ENCODE measurements around the gene PDK2. TPM values are rescaled to one million over a fixed set of nuclear protein-coding genes. Genes with fewer than 3 reads are reported as not detected.

Gene PDK2
- total and polyA plus RNA-seq, 5 donors = 149 to 219 (median 178) TPM

DNA sequence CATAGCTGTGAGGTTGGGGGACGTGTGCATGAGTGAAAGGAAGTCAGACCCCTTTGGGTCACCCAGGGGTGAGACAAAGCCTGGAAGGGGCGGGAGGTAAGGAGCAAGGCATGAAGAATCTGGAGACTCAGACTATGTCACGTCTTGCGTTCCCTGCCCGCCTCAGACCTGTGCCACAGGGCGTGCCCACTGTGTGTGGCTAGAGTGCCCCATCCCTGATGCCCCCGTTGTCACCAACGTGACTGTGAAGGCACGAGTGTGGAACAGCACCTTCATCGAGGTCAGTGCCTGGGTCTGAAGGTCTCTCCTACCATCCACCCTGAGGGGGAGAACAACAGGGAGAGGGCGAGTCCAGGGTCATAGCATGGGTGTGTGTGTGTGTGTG is 15.1 kb upstream of the PDK2 start:
- peak in 1 of 3 donors; percentile 33 for DNase-seq
- Histone ChIP-seq H3K27ac (ENCODE audit: low read length) (no peak overlapping the region), H3K4me1 (ENCODE audit: control insufficient read depth, insufficient read depth, low read length) (no peaks in the 10 kb centered on the region), H3K9me3 (ENCODE audit: control insufficient read depth, low read length) (no peaks in the 10 kb centered on the region), H3K4me3 (ENCODE audit: low read length) (no peak overlapping the region), H3K27me3 (ENCODE audit: control insufficient read depth, insufficient read depth) (no peaks in the 10 kb centered on the region)
- peak in 1 of 2 donors; percentile 12 for ATAC-seq
- intact Hi-C loops (cut with DNase I) = loop anchor here in 1 of 4 donors (10.0 kb wide), 1 partner anchor 215 kb away; no protein-coding TSS in a partner anchor
- 80% methylated on average over 11 of the region's 11 CpGs for WGBS

DNA sequence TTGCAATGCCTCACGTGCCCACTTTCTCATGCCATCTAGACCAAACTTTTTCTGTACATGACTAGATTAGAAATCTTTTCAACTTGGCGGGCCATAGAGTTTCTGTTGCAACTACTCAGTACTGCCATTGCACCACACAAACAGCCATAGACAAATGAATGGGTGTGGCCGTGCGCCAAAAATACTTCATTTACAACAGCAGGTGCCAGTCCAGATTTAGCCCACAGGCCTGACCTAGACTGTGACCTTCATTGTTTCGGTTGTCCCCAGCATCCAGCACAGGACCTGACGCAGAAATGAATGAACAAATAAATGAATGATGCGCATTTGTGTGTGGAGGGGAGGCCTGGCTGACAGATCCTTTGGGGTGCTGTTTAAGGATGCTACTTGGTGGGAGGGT is 14.3 kb upstream of the PDK2 start:
- 73% methylated on average over 7 of the region's 7 CpGs for whole genome bisulfite sequencing
- ATAC-seq (peak in 1 of 2 donors; percentile 36), DNase-seq (peak in 1 of 3 donors; percentile 72)
- H3K9me3 ChIP-seq (ENCODE audit: control insufficient read depth, low read length) = no peaks in the 10 kb centered on the region
- no peaks in the 10 kb centered on the region for H3K4me1 ChIP-seq (ENCODE audit: control insufficient read depth, insufficient read depth, low read length)
- intact Hi-C loops (cut with DNase I) = loop anchor here in 1 of 4 donors (10.0 kb wide), 1 partner anchor 216 kb away; no protein-coding TSS in a partner anchor
- peak overlapping the region; percentile 30 for H3K27ac ChIP-seq (ENCODE audit: low read length)
- no peak overlapping the region for H3K4me3 ChIP-seq (ENCODE audit: low read length)
- no peaks in the 10 kb centered on the region for H3K27me3 ChIP-seq (ENCODE audit: control insufficient read depth, insufficient read depth)

DNA sequence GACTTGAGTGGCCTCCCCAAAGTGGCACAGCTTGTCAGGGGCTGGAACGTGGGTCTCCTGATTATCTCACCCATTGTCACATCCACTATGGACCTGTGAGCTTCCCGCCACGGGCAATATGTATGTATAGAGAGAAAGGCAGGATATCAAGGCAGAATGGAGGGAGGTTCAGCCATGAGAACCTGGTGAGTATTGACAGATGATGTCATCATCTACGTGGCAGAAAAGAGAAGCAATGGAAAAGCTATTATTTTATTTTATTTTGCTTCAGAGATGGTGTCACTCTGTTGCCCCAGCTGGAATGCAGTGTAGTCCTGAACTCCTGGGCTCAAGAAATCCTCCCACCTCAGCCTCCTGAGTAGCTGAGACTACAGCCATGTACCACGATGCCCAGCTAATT is 13.4 kb upstream of the PDK2 start:
- Histone ChIP-seq H3K27me3 (ENCODE audit: control insufficient read depth, insufficient read depth) (no peaks in the 10 kb centered on the region), H3K4me3 (ENCODE audit: low read length) (no peak overlapping the region), H3K9me3 (ENCODE audit: control insufficient read depth, low read length) (no peaks in the 10 kb centered on the region), H3K27ac (ENCODE audit: low read length) (no peak overlapping the region), H3K4me1 (ENCODE audit: control insufficient read depth, insufficient read depth, low read length) (no peaks in the 10 kb centered on the region)
- intact Hi-C loops (cut with DNase I) = loop anchor here in 1 of 4 donors (10.0 kb wide), 1 partner anchor 217 kb away; no protein-coding TSS in a partner anchor
- DNase-seq = peak in 1 of 3 donors; percentile 5
- ATAC-seq = no peak
- 80% methylated on average over 5 of the region's 5 CpGs for WGBS

DNA sequence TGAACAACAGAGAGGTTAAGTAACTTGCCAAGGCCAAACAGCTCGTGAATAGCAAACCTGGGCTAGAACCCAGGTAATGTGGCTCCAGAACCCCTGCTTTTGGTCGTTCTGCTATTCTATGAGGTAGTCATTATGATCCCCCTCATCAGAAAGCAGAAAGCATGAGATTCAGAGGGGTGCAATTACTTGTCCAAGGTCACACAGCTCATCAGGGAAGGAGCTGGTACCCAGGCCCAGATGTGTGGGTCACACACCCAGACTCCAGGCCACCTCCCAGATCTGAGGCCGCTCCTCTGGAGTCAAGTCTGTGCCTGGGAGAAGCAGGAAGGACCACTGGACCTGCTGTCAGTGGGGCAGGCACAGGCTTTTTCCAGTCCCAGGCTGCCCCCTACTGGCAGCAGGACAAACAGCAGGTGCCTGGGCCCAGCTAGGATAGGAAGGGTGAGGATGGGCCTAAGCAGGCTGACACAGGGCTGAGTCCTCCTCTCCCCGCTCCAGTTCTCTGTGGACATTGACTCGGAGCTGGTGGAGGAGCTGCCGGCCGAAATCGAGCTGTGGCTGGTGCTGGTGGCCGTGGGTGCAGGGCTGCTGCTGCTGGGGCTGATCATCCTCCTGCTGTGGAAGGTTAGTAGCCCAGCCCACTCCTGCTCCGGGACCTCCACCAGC is 7.8 kb upstream of the PDK2 start:
- no peak overlapping the region for H3K27ac ChIP-seq (ENCODE audit: low read length)
- H3K4me3 ChIP-seq (ENCODE audit: low read length) = no peak overlapping the region
- ATAC-seq = peak; percentile 80 to 88
- no peaks in the 10 kb centered on the region for H3K9me3 ChIP-seq (ENCODE audit: control insufficient read depth, low read length)
- WGBS = 40% methylated on average over 10 of the region's 10 CpGs
- intact Hi-C loops (cut with DNase I) = loop anchor here in 3 of 4 donors (2.0 to 10.0 kb wide), 2 partner anchors 61 to 223 kb away; no protein-coding TSS in a partner anchor
- no peaks in the 10 kb centered on the region for H3K27me3 ChIP-seq (ENCODE audit: control insufficient read depth, insufficient read depth)
- H3K4me1 ChIP-seq (ENCODE audit: control insufficient read depth, insufficient read depth, low read length) = no peaks in the 10 kb centered on the region
- peak; percentile 73 to 88 (median 85) for DNase-seq

DNA sequence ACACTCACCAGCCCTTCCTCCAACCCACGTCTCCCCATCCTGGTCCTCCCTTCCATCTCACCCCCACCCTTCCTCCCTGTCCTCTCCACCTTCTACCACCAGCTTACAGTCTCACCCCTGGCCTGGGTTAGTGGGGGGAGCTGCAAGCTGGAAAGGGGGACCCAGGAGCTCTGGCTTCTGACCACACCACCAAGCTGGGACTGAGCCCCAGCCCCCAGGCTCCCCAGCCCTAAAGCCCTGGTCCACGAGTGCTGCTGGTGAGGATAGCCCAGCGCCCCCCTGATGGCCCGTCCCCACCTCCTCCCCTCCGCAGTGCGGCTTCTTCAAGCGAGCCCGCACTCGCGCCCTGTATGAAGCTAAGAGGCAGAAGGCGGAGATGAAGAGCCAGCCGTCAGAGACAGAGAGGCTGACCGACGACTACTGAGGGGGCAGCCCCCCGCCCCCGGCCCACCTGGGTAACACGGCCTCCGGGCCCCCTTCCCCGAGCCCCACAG is 7.2 kb upstream of the PDK2 start:
- Histone ChIP-seq H3K4me1 (ENCODE audit: control insufficient read depth, insufficient read depth, low read length) (no peaks in the 10 kb centered on the region), H3K27ac (ENCODE audit: low read length) (no peak overlapping the region), H3K4me3 (ENCODE audit: low read length) (no peak overlapping the region), H3K9me3 (ENCODE audit: control insufficient read depth, low read length) (no peaks in the 10 kb centered on the region), H3K27me3 (ENCODE audit: control insufficient read depth, insufficient read depth) (no peaks in the 10 kb centered on the region)
- DNase-seq (no peak), ATAC-seq (peak; percentile 15 to 30)
- intact Hi-C loops (cut with DNase I) = loop anchor here in 3 of 4 donors (2.0 to 10.0 kb wide), 2 partner anchors 61 to 223 kb away; no protein-coding TSS in a partner anchor
- WGBS = 88% methylated on average over 19 of the region's 19 CpGs

DNA sequence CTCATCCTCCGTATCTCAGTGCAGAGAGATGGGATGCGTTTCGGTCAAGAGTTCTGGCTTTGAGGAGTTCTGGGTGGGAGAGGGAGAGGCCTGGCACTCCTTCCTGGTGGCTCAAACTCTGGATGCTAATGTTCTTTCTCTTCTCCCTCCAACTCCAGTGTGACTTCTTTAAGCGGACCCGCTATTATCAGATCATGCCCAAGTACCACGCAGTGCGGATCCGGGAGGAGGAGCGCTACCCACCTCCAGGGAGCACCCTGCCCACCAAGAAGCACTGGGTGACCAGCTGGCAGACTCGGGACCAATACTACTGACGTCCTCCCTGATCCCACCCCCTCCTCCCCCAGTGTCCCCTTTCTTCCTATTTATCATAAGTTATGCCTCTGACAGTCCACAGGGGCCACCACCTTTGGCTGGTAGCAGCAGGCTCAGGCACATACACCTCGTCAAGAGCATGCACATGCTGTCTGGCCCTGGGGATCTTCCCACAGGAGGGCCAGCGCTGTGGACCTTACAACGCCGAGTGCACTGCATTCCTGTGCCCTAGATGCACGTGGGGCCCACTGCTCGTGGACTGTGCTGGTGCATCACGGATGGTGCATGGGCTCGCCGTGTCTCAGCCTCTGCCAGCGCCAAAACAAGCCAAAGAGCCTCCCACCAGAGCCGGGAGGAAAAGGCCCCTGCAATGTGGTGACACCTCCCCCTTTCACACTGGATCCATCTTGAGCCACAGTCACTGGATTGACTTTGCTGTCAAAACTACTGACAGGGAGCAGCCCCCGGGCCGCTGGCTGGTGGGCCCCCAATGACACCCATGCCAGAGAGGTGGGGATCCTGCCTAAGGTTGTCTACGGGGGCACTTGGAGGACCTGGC is 6.0 kb upstream of the PDK2 start:
- no peaks in the 10 kb centered on the region for H3K9me3 ChIP-seq (ENCODE audit: control insufficient read depth, low read length)
- WGBS = 79% methylated on average over 25 of the region's 25 CpGs
- ATAC-seq = no peak

DNA sequence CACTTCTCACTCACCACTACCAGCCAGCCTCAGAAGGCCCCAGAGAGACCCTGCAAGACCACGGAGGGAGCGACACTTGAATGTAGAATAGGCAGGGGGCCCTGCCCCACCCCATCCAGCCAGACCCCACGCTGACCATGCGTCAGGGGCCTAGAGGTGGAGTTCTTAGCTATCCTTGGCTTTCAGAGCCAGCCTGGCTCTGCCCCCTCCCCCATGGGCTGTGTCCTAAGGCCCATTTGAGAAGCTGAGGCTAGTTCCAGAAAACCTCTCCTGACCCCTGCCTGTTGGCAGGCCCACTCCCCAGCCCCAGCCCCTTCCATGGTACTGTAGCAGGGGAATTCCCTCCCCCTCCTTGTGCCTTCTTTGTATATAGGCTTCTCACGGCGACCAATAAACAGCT is 5.1 kb upstream of the PDK2 start:
- DNase-seq (no peak), ATAC-seq (no peak)
- Histone ChIP-seq H3K27me3 (ENCODE audit: control insufficient read depth, insufficient read depth) (no peaks in the 10 kb centered on the region), H3K4me1 (ENCODE audit: control insufficient read depth, insufficient read depth, low read length) (no peaks in the 10 kb centered on the region), H3K9me3 (ENCODE audit: control insufficient read depth, low read length) (no peaks in the 10 kb centered on the region), H3K27ac (ENCODE audit: low read length) (no peak overlapping the region), H3K4me3 (ENCODE audit: low read length) (no peak overlapping the region)
- intact Hi-C loops (cut with DNase I) = loop anchor here (5.0 to 10.0 kb wide), 3 partner anchors 63 to 205 kb away; partner anchors contain the start of gene PPP1R9B (in 1 of the 4)
- WGBS = 76% methylated on average over 6 of the region's 6 CpGs

More for the DNA sequence above, 6.0 kb upstream of the PDK2 start:
- H3K27me3 ChIP-seq (ENCODE audit: control insufficient read depth, insufficient read depth) = no peaks in the 10 kb centered on the region
- H3K27ac ChIP-seq (ENCODE audit: low read length) = no peak overlapping the region
- H3K4me3 ChIP-seq (ENCODE audit: low read length) = no peak overlapping the region
- intact Hi-C loops (cut with DNase I) = loop anchor here in 1 of 4 donors (2.0 to 10.0 kb wide), 2 partner anchors 62 to 224 kb away; no protein-coding TSS in a partner anchor
- no peak for DNase-seq
- H3K4me1 ChIP-seq (ENCODE audit: control insufficient read depth, insufficient read depth, low read length) = no peaks in the 10 kb centered on the region

DNA sequence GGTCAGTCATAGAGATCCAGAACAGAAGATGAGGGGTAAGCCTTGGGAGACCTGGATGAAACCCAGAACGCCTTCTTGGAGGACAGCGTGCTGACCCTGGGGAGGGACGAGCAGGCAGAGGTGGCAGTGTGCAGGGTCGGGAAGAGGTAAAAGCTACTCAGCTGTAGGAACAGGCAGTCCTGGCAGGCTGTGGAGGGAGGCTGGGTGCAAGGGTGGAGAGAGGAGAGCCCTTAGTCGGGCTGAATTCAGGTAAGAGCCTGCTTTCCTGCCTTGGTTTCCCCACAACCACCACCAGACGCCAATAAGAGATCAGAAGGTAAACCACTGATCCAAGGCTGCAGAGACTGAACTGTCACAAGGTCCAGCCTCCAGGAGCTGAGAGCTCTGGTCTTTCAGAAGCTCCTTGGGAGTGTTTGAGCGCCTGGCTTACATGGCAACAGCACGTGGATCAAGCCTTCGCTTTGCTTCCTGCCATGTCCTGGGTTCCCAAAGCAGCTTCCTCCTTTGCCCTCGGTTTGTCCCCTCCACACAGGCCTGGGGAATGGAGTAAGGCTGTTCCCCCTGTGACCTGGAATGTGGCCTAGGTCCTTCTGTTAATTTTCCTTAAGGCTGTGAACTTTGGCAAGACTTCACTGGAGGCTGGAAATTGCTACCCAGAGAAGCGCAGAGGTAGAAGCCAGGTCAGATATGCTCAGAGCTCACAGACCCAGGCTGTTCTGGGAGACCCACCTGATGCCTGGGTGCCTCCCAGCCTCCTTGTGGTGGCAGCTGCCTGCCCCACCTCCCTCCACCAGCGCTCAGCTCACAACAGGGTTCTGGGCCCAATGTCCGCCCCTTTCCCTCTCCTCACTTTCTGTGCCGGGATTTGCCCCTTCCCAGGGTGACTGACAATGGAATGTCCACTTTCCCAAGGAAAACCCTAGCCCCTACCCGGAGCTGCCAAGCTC is 3.9 kb upstream of the PDK2 start:
- no peaks in the 10 kb centered on the region for H3K27me3 ChIP-seq (ENCODE audit: control insufficient read depth, insufficient read depth)
- intact Hi-C loops (cut with DNase I) = loop anchor here (5.0 to 10.0 kb wide), 3 partner anchors 64 to 204 kb away; partner anchors contain the start of gene PPP1R9B (in 1 of the 4)
- H3K27ac ChIP-seq (ENCODE audit: low read length) = no peak overlapping the region
- no peak for ATAC-seq
- H3K4me1 ChIP-seq (ENCODE audit: control insufficient read depth, insufficient read depth, low read length) = no peaks in the 10 kb centered on the region
- peak in 1 of 3 donors; percentile 35 for DNase-seq
- no peak overlapping the region for H3K4me3 ChIP-seq (ENCODE audit: low read length)
- WGBS = 71% methylated on average over 15 of the region's 15 CpGs
- H3K9me3 ChIP-seq (ENCODE audit: control insufficient read depth, low read length) = no peaks in the 10 kb centered on the region

DNA sequence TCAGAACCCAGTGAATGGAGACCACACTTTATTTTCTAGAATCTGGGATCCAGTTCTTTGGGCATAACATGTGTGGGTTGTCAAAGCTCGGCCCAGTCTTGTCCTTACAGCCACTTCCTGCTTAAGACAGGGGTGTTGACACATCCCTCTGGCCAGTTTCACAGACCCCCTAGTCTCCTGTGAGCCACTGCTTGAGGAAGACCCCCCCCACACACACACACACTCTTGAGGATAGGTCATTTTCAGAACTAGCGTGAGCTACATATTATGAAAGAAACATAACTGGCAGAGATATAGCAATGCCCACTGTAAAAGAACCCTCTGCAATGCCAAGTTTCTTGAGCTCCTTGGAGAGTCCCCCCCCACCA is 3.2 kb upstream of the PDK2 start:
- Histone ChIP-seq H3K27me3 (ENCODE audit: control insufficient read depth, insufficient read depth) (no peaks in the 10 kb centered on the region), H3K4me1 (ENCODE audit: control insufficient read depth, insufficient read depth, low read length) (peaks cover 2% of the 10 kb centered on the region), H3K4me3 (ENCODE audit: low read length) (no peak overlapping the region), H3K27ac (ENCODE audit: low read length) (no peak overlapping the region), H3K9me3 (ENCODE audit: control insufficient read depth, low read length) (no peaks in the 10 kb centered on the region)
- ATAC-seq (no peak), DNase-seq (peak in 1 of 3 donors; percentile 10)
- WGBS = 64% methylated on average over 2 of the region's 2 CpGs
- intact Hi-C loops (cut with DNase I) = loop anchor here (5.0 to 10.0 kb wide), 3 partner anchors 63 to 203 kb away; partner anchors contain the start of gene PPP1R9B (in 1 of the 4)

DNA sequence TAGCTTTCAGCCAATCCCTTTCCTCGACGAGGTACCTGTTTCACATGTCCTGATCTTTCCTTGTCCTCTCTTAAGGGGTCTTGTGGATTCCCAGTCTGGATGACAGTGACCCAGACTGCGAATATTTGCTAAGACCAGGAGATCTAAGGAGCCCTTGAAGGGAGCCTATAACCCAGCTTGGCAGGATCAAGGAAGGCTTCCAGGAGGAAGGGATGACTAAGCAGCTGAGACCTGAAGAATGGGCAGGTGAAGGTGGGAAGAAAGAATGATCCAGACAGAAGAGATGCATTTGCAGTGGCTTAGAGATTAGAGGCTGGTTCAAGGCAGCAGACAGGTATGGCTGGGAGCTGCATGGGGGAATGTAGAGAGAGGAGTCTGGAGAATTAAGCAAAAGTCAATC is 1.9 kb upstream of the PDK2 start:
- 91% methylated on average over 3 of the region's 3 CpGs for WGBS
- Histone ChIP-seq H3K27ac (ENCODE audit: low read length) (no peak overlapping the region), H3K27me3 (ENCODE audit: control insufficient read depth, insufficient read depth) (no peaks in the 10 kb centered on the region), H3K4me1 (ENCODE audit: control insufficient read depth, insufficient read depth, low read length) (peaks cover 2% of the 10 kb centered on the region), H3K9me3 (ENCODE audit: control insufficient read depth, low read length) (no peaks in the 10 kb centered on the region), H3K4me3 (ENCODE audit: low read length) (no peak overlapping the region)
- intact Hi-C loops (cut with DNase I) = loop anchor here (5.0 to 10.0 kb wide), 3 partner anchors 62 to 202 kb away; partner anchors contain the start of gene PPP1R9B (in 1 of the 4)
- DNase-seq (no peak), ATAC-seq (no peak)

Data from right cardiac atrium (tissue), 5 donors.